GM18502 (cell line): Measurements from ENCODE around the gene SLC16A9.
A peak's percentile ranks its signal among the peaks of the same experiment; 100 is the strongest.
"Not testable (repeated sequence)": the region's sequence is repeated elsewhere in the genome, so short reads cannot be mapped to it uniquely, and the experiment has no call there.

Experiments
- ATAC-seq: cut with Tn5 transposase; IDR thresholded peaks from one replicate; pipeline ENCODE4 v1.9.1; 2021; ENCODE audit warnings: mild to moderate bottlenecking; ENCODE audit not compliant: unreplicated experiment, poor library complexity

The SLC16A9 gene

DNA sequence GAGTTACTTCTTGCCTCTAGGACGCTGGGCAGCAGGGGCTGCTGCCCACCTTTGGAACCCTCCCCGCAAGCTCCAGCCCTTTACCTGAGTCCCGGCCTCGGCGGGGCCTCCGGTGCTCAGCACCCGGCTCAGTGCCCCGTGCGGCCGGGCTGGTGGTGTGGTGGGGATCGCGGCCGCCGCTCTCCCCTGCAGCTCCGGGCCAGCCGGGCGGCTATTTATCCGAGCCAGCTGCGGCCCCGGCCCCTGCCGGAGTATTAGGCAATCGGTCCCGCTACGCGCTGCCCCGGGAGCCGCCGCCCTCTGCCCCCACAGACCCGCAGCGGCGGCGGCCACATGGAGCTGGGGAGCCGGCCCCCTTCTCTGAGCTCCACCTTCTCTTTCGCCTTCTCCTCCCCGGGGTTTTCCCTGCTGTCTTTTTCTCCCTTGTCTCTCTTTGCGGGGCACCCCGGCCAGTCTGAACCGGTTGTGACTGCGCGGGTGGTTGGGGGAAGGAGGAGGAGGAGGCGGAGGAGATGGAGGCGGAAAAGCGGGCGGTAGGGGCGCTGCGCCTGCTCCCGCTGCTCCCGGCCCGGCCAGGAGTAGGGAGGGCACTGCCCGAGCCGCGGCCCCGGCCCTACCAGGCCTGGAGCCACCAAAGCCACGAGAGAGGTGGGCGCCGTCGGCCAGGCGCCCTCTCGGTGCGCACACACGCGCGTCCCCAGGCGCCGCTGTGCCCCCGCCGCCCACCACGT is at the start of gene SLC16A9:
TSS of gene SLC16A9 (minus strand) at position 456 of the 731 bp plus-strand sequence. CDS start 25,559 bp downstream, outside the sequence.
- ATAC-seq, result peak; percentile 92

GRCh38 chr10:59757966-59758365 is 48.3 kb upstream of the SLC16A9 start:
- no peak for ATAC-seq

GRCh38 chr10:59754951-59755350 is 45.3 kb upstream of the SLC16A9 start:
- ATAC-seq, result no peak

GRCh38 chr10:59753267-59753666 is 43.6 kb upstream of the SLC16A9 start, which contains the start of gene MRLN:
Gene MRLN, minus strand, starts transcription at chr10:59753455.
- ATAC-seq, result no peak

DNA sequence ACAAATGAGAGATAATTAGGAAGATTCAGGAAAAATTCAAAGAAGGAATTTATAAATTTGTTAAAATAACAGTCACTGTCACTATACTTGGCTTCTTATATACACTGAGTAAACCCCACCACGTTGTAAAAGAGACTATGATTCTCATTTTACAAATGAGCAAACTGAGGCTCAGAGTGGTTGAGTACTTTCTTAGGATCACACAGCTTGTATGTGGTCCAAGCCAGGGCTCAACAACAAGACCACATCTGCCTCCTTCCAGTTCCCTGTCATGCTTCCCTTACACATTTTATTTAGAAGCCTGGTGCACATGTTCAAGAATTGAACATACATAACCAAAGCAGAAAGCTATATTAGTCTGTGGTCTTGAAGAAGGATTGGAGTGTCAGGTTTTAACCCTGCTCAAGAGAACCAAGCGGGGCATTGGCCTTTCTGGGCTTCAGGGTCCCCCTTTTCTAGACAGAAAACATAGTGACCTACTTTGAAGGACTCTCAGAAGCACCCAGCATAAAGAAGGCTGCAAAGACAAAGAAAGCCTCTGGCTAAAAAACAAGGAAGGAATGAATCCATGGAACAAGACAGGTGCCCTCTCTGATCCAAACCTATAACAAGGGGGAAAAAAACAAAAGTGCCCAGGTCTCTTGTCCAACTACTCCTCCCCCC is 42.8 kb upstream of the SLC16A9 start:
- ATAC-seq, result no peak

- ATAC-seq, result no peak
Measured at GRCh38 chr10:59750155-59750945, 40.7 kb upstream of the SLC16A9 start.

- ATAC-seq, result peak; percentile 70
Measured at GRCh38 chr10:59748834-59749233, 39.2 kb upstream of the SLC16A9 start.

- ATAC-seq, result no peak
Measured at GRCh38 chr10:59745163-59745650, 35.6 kb upstream of the SLC16A9 start.

GRCh38 chr10:59744762-59745161 is 35.1 kb upstream of the SLC16A9 start:
- ATAC-seq, result not testable (repeated sequence)

DNA sequence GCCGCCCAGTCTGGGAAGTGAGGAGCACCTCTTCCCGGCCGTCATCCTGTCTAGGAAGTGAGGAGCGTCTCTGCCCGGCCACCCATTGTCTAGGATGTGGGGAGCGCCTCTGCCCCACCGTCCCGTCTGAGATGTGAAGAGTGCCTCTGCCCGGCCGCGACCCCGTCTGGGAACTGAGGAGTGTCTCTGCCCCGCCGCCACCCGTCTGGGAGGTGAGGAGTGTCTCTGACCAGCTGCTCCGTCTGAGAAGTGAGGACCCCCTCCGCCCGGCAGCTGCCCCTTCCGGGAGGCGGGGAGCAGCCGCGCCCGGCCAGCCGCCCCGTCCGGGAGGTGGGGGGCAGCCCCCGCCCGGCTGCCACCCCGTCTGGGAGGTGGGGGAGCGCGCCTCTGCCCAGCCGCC is 34.5 kb upstream of the SLC16A9 start:
- not testable (repeated sequence) for ATAC-seq

- ATAC-seq, result no peak
Measured at GRCh38 chr10:59741583-59741982, 31.9 kb upstream of the SLC16A9 start.

- no peak for ATAC-seq
Measured at GRCh38 chr10:59741048-59741447, 31.4 kb upstream of the SLC16A9 start.

- ATAC-seq, result no peak
Measured at GRCh38 chr10:59736749-59737148, 27.1 kb upstream of the SLC16A9 start.

GRCh38 chr10:59735296-59735695 is 25.6 kb upstream of the SLC16A9 start:
- ATAC-seq, result no peak

GRCh38 chr10:59734014-59734462 is 24.4 kb upstream of the SLC16A9 start:
- ATAC-seq, result no peak

- not testable (repeated sequence) for ATAC-seq
Measured at GRCh38 chr10:59733321-59734013, 23.8 kb upstream of the SLC16A9 start.

DNA sequence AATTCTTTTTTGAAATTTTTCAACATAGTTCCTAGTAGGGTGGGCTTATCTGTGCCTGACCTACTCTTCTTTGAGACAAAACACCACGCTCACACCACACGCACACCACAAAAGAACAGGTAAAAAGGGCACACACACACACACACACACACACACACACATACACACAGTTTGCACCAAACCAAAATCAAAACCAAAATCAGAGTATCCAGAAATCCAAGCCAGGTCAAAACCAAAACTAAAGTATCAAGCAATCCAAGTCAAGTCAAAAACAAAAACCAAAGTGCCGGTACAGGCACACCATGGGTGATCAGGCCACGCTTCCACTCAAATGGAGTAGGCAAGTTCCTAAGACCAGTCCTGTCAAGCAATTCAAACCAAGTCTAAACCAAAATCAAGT is 23.2 kb upstream of the SLC16A9 start:
- ATAC-seq, result not testable (repeated sequence)

DNA sequence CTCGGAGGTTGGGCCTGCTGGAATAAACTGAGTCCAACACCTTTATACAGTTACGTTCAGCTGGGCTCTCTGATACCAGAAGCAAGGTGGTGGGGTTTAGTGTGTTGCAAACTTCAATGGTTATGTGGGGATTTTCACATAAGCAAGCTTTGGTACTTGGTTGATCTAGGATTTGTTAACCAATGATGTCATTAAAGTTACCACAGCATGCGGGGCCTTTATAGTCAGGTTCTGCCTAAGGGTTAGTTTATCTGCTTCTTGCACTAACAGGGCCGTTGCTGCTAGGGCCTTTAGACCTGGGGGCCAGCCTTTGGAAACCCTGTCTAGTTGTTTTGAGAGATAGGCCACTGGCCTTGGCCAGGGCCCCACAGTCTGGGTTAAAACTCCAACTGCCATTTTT is 19.5 kb upstream of the SLC16A9 start:
- not testable (repeated sequence) for ATAC-seq

GRCh38 chr10:59724098-59724938 is 14.7 kb upstream of the SLC16A9 start:
- no peak for ATAC-seq
